HG03066 (cell line): ENCODE data around the gene DENND1C.
"Not testable (repeated sequence)": the region's sequence is repeated elsewhere in the genome, so short reads cannot be mapped to it uniquely, and the experiment has no call there.

Experiments used
- ATAC-seq: cut with Tn5 transposase; IDR thresholded peaks from one replicate; pipeline ENCODE4 v1.9.1; 2021; ENCODE audit warnings: low read depth; ENCODE audit not compliant: unreplicated experiment

DENND1C gene

GRCh38 chr19:6509118-6509971 is 27.8 kb upstream of the DENND1C start:
- ATAC-seq, result no peak

- not testable (repeated sequence) for ATAC-seq
Observed at GRCh38 chr19:6508028-6508771, 26.6 kb upstream of the DENND1C start.

GRCh38 chr19:6503407-6504201 is 22.0 kb upstream of the DENND1C start:
- no peak for ATAC-seq

GRCh38 chr19:6501740-6502648 is 20.4 kb upstream of the DENND1C start, which contains the start of gene TUBB4A:
TSS of gene TUBB4A (minus strand) at chr19:6502309. CDS start at chr19:6502212, 97 bp downstream.
- no peak for ATAC-seq

- no peak for ATAC-seq
Observed at GRCh38 chr19:6500837-6501739, 19.5 kb upstream of the DENND1C start.

GRCh38 chr19:6499052-6499790 is 17.6 kb upstream of the DENND1C start:
- no peak for ATAC-seq

- no peak for ATAC-seq
Observed at GRCh38 chr19:6498294-6499036, 16.9 kb upstream of the DENND1C start.

- ATAC-seq, result no peak
Observed at GRCh38 chr19:6495947-6496346, 14.4 kb upstream of the DENND1C start.

GRCh38 chr19:6494438-6495036 is 12.9 kb upstream of the DENND1C start:
- no peak for ATAC-seq

GRCh38 chr19:6491802-6492592 is 10.4 kb upstream of the DENND1C start:
- no peak for ATAC-seq

GRCh38 chr19:6490134-6490533 is 8.5 kb upstream of the DENND1C start:
- ATAC-seq, result no peak

GRCh38 chr19:6489278-6490061 is 7.9 kb upstream of the DENND1C start:
- no peak for ATAC-seq

- ATAC-seq, result no peak
Observed at GRCh38 chr19:6484831-6485230, 3.2 kb upstream of the DENND1C start.

GRCh38 chr19:6484230-6484629 is 2.6 kb upstream of the DENND1C start:
- no peak for ATAC-seq

- no peak for ATAC-seq
Observed at GRCh38 chr19:6483235-6483634, 1.6 kb upstream of the DENND1C start.

GRCh38 chr19:6482343-6482686 is 728 bp upstream of the DENND1C start:
- ATAC-seq, result no peak
